SK-N-SH (cell line): ENCODE results near the gene GPR39. TPM values are rescaled to one million over a fixed set of nuclear protein-coding genes. Genes with fewer than 3 reads are reported as not detected.

Experiments
- CTCF ChIA-PET: fragments of 300-600, 350-600 bp; formaldehyde crosslinking; extraction: SDS; loops from one replicate; lab custom pipeline; 2021; lab: Yijun Ruan, JAX
- POLR2A ChIA-PET: fragments of 350-600 bp; sonication (Branson Sonifier 250); formaldehyde crosslinking; extraction: SDS; loops from one replicate; lab custom pipeline; 2020; ENCODE audit warnings: antibody characterized with exemption, inconsistent platforms; lab: Yijun Ruan, JAX
- DNase-seq: peaks from one replicate; pipeline ENCODE4 v3.0.0; 2012
- H2AFZ ChIP-seq: fragments of 200-600 bp; sonication (generic); 2 replicates; pipeline ENCODE4 v1.8.1; 2016; ENCODE audit warnings: antibody characterized with exemption, mild to moderate bottlenecking, low read depth
- H3F3A ChIP-seq: fragments of 200-600 bp; sonication (generic); replicated peaks from 2 replicates; pipeline ENCODE3; 2016; ENCODE audit warnings: antibody characterized with exemption, mild to moderate bottlenecking; ENCODE audit not compliant: insufficient read depth
- H3K27ac ChIP-seq, 2 experiments: fragments of 200-500 bp in 1 of 2; fragments of 200-600 bp in 1 of 2; sonication (Bioruptor generic) in 1 of 2; sonication (generic), shearing (Covaris generic) in 1 of 2; 2 replicates each; pipeline versions ENCODE4 v1.5.1 to v1.6.1; 2014 to 2016; ENCODE audit warnings: low read depth in 2 of 2, inconsistent platforms in 1 of 2, low read length in 1 of 2, mild to moderate bottlenecking in 1 of 2, mixed read lengths in 1 of 2
- H3K27me3 ChIP-seq: fragments of 200-600 bp; sonication (generic), shearing (Covaris generic); 2 replicates; pipeline ENCODE4 v1.6.1; 2016; ENCODE audit warnings: mixed run types; ENCODE audit not compliant: insufficient read depth
- H3K36me3 ChIP-seq, 2 experiments: fragments of 200-500 bp in 1 of 2; fragments of 200-600 bp in 1 of 2; sonication (Bioruptor generic) in 1 of 2; sonication (generic) in 1 of 2; replicated peaks in 1 of 2; 2 replicates each; pipeline versions ENCODE3 to v1.5.1; 2014 to 2016; ENCODE audit warnings: low read length in 1 of 2, mild to moderate bottlenecking in 1 of 2; ENCODE audit not compliant: insufficient read depth in 2 of 2, control insufficient read depth in 1 of 2
- H3K4me1 ChIP-seq, 2 experiments: fragments of 200-500 bp in 1 of 2; fragments of 200-600 bp in 1 of 2; sonication (Bioruptor generic) in 1 of 2; sonication (generic), shearing (Covaris generic) in 1 of 2; 2 replicates each; pipeline versions ENCODE4 v1.5.1 to v1.6.1; 2014 to 2016; ENCODE audit warnings: low read depth in 1 of 2, low read length in 1 of 2, mixed run types in 1 of 2; ENCODE audit not compliant: insufficient read depth in 2 of 2, control insufficient read depth in 1 of 2
- H3K4me2 ChIP-seq: fragments of 200-600 bp; sonication (generic), shearing (Covaris generic); 2 replicates; pipeline ENCODE4 v1.6.1; 2017; ENCODE audit warnings: mixed run types
- H3K4me3 ChIP-seq, 2 experiments: fragments of 200-500 bp in 1 of 2; fragments of 200-600 bp in 1 of 2; sonication (Bioruptor generic) in 1 of 2; sonication (generic), shearing (Covaris generic) in 1 of 2; 2 replicates each; pipeline versions ENCODE4 v1.5.1 to v1.8.1; 2014 to 2016; ENCODE audit warnings: low read depth in 2 of 2, inconsistent platforms in 1 of 2, low read length in 1 of 2, mild to moderate bottlenecking in 1 of 2, mixed read lengths in 1 of 2, moderate library complexity in 1 of 2
- H3K79me2 ChIP-seq: fragments of 200-600 bp; sonication (generic); 2 replicates; pipeline ENCODE4 v1.8.1; 2017; ENCODE audit warnings: mild to moderate bottlenecking; ENCODE audit not compliant: insufficient read depth
- H3K9ac ChIP-seq: fragments of 200-600 bp; sonication (generic); 2 replicates; pipeline ENCODE4 v1.6.1; 2017; ENCODE audit warnings: mixed run types
- H3K9me2 ChIP-seq: fragments of 200-600 bp; sonication (generic); 2 replicates; pipeline ENCODE4 v1.6.1; 2017; ENCODE audit warnings: mixed run types
- H3K9me3 ChIP-seq: fragments of 200-600 bp; sonication (generic); 2 replicates; pipeline ENCODE4 v1.6.1; 2017; ENCODE audit warnings: mixed run types, mild to moderate bottlenecking, moderate library complexity
- H4K20me1 ChIP-seq: fragments of 200-600 bp; sonication (generic); 2 replicates; pipeline ENCODE4 v1.6.1; 2017; ENCODE audit warnings: mild to moderate bottlenecking, mixed run types; ENCODE audit not compliant: insufficient read depth
- CTCF ChIP-seq: fragments of 200-600 bp; sonication (generic); IDR thresholded peaks from 2 replicates; pipeline ENCODE4 v1.6.1; 2017; ENCODE audit warnings: antibody characterized with exemption, mild to moderate bottlenecking, moderate library complexity
- ELF1 ChIP-seq: IDR thresholded peaks from 2 replicates; pipeline ENCODE4 v1.4.0; 2012
- EP300 ChIP-seq, 2 experiments: IDR thresholded peaks; 2 replicates each; pipeline versions ENCODE4 v1.4.0 to v1.6.1; 2012; ENCODE audit warnings: borderline replicate concordance in 1 of 2, low read depth in 1 of 2, low read length in 1 of 2
- FOXJ3 ChIP-seq: sonication (generic); formaldehyde crosslinking; IDR thresholded peaks from 2 replicates; pipeline ENCODE4 v1.5.1; 2020; ENCODE audit warnings: mild to moderate bottlenecking, missing genetic modification reagents
- FOXM1 ChIP-seq: IDR thresholded peaks from 2 replicates; pipeline ENCODE4 v1.4.0; 2012; ENCODE audit warnings: low read depth, mild to moderate bottlenecking
- GABPA ChIP-seq: IDR thresholded peaks from 2 replicates; pipeline ENCODE4 v1.4.0; 2012; ENCODE audit warnings: low read depth, mild to moderate bottlenecking
- GATA2 ChIP-seq: sonication (generic); formaldehyde crosslinking; IDR thresholded peaks from 2 replicates; pipeline ENCODE4 v1.5.0; 2020; ENCODE audit warnings: mild to moderate bottlenecking, missing genetic modification reagents
- MEF2A ChIP-seq: IDR thresholded peaks from 2 replicates; pipeline ENCODE4 v1.4.0; 2012; ENCODE audit warnings: low read depth, borderline replicate concordance
- MXI1 ChIP-seq: IDR thresholded peaks from 2 replicates; pipeline ENCODE4 v1.6.1; 2012; ENCODE audit warnings: mild to moderate bottlenecking, low read depth, low read length, improper control_type of control experiment
- POLR2AphosphoS5 ChIP-seq: IDR thresholded peaks from 2 replicates; pipeline ENCODE4 v1.6.1; 2012; ENCODE audit warnings: low read depth, low read length
- RAD21 ChIP-seq: IDR thresholded peaks from 2 replicates; pipeline ENCODE4 v1.6.1; 2012; ENCODE audit warnings: mild to moderate bottlenecking, low read length
- RFX5 ChIP-seq: IDR thresholded peaks from 2 replicates; pipeline ENCODE4 v1.6.1; 2012; ENCODE audit warnings: mild to moderate bottlenecking, improper control_type of control experiment, low read length
- SMC3 ChIP-seq: IDR thresholded peaks from 2 replicates; pipeline ENCODE4 v1.6.1; 2012; ENCODE audit warnings: low read depth, low read length, improper control_type of control experiment
- TAF1 ChIP-seq: IDR thresholded peaks from 2 replicates; pipeline ENCODE4 v1.6.1; 2012; ENCODE audit warnings: low read depth, mild to moderate bottlenecking, low read length, moderate library complexity, borderline replicate concordance
- TCF12 ChIP-seq: IDR thresholded peaks from 2 replicates; pipeline ENCODE4 v1.4.0; 2012
- TEAD4 ChIP-seq: IDR thresholded peaks from 2 replicates; pipeline ENCODE4 v1.4.0; 2012; ENCODE audit warnings: mild to moderate bottlenecking, borderline replicate concordance; ENCODE audit not compliant: insufficient read depth
- USF2 ChIP-seq: fragments of 150-350 bp; IDR thresholded peaks from 2 replicates; pipeline ENCODE4 v1.6.1; 2017; ENCODE audit warnings: antibody characterized with exemption, low read length, low read depth, borderline replicate concordance
- WGBS: methylation state at CpG from one replicate; pipeline ENCODE4 v1.1.6; 2017; ENCODE audit warnings: low lambda C conversion rate; 5-methylcytosine and 5-hydroxymethylcytosine counted together
- polyA plus RNA-seq, 3 experiments: library from polyadenylated mRNA; depleted of rRNA; stranded (reverse); fragments of >200 nt; gene quantifications; 2 replicates each; pipeline ENCODE4 v1.2.3, GENCODE V29; 2012
- TF ChIP-seq, protein P1 (sequence below): IDR thresholded peaks from 2 replicates; pipeline ENCODE4 v1.4.0; 2012; ENCODE audit warnings: low read depth, borderline replicate concordance
- TF ChIP-seq, protein P2 (sequence below): IDR thresholded peaks from 2 replicates; pipeline ENCODE4 v1.6.1; 2012; ENCODE audit warnings: mild to moderate bottlenecking, low read depth, low read length, moderate library complexity

The GPR39 gene
- polyA plus RNA-seq, 1 of the 3 experiments (the other 2 are of a cell fraction), result 2.3 TPM

GRCh38 chr2:132559326-132559725 is 142.7 kb downstream of the GPR39 start:
- Histone ChIP-seq H3K9me2 (no peaks in the 10 kb centered on the region), H3K4me1 (no peaks in the 10 kb centered on the region), H3K36me3 (no peaks in the 10 kb centered on the region), H3K4me3 (no peak overlapping the region), H4K20me1 (no peaks in the 10 kb centered on the region), H3K79me2 (no peaks in the 10 kb centered on the region), H3K27me3 (no peaks in the 10 kb centered on the region), H3K9ac (no peak overlapping the region), H3F3A (no peaks in the 10 kb centered on the region), H3K27ac (no peak overlapping the region), H3K9me3 (no peaks in the 10 kb centered on the region), H3K4me2 (no peak overlapping the region), H2AFZ (no peak overlapping the region)
- 80% methylated on average over 12 of the region's 12 CpGs for whole genome bisulfite sequencing
- POLR2A ChIA-PET, result no interaction called here
- DNase-seq, result no peak
- TF ChIP-seq FOXM1 (no peak), MEF2A (no peak), EP300 (IDR thresholded peaks at IDR 0.05; ENCODE audit: borderline replicate concordance in 1 of 2, low read depth in 1 of 2, low read length in 1 of 2) (no peak), ELF1 (no peak)
- CTCF ChIA-PET, result interaction anchor here (0.6 to 4.1 kb wide), 3 partner anchors 12 to 611 kb away, joined by 3 to 31 read pairs (median 9); no protein-coding TSS in a partner anchor

DNA sequence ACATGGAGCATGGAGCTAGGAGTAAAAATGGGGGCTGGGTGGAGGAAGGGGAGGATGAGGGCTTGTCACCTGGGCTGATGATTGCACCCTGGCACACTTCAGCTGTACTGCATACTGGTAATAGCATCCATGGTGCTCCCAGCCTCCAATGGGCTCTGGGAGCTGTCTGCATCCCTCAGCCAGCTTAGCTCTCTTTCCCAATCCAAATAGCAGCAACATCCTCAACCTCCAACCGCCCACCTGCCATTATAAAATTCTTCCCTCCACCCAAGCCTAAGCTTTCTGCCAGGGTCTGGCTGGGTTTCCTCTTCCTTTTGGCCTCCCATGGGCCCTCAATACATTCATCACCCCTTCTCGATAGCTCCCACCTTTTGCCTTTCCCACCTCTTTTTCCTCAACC is 143.3 kb downstream of the GPR39 start:
- no peak overlapping the region for H3K4me2 ChIP-seq
- no peaks in the 10 kb centered on the region for H3K9me3 ChIP-seq
- 62% methylated on average over 2 of the region's 2 CpGs for WGBS
- H3K4me1 ChIP-seq, result no peaks in the 10 kb centered on the region
- H3K27ac ChIP-seq, result no peak overlapping the region
- no peak overlapping the region for H2AFZ ChIP-seq
- H3K9me2 ChIP-seq, result no peaks in the 10 kb centered on the region
- CTCF ChIA-PET, result interaction anchor here (0.6 to 1.3 kb wide), 2 partner anchors 12 to 611 kb away, joined by 3 to 9 read pairs; no protein-coding TSS in a partner anchor
- H3K79me2 ChIP-seq, result no peaks in the 10 kb centered on the region
- H3K27me3 ChIP-seq, result no peaks in the 10 kb centered on the region
- H3K4me3 ChIP-seq, result no peak overlapping the region
- no peaks in the 10 kb centered on the region for H3F3A ChIP-seq
- H3K36me3 ChIP-seq, result no peaks in the 10 kb centered on the region
- POLR2A ChIA-PET, result no interaction called here
- no peaks in the 10 kb centered on the region for H4K20me1 ChIP-seq
- DNase-seq, result no peak
- H3K9ac ChIP-seq, result no peak overlapping the region
- TF ChIP-seq RFX5 (no peak), USF2 (no peak), MXI1 (no peak), CTCF (no peak), TEAD4 (no peak), GATA2 (CRISPR knock-in tag) (no peak), EP300 (IDR thresholded peaks at IDR 0.05; ENCODE audit: borderline replicate concordance in 1 of 2, low read depth in 1 of 2, low read length in 1 of 2) (no peak), GABPA (no peak), POLR2AphosphoS5 (no peak), TCF12 (no peak), SMC3 (no peak), RAD21 (no peak), FOXM1 (no peak), FOXJ3 (no peak), TAF1 (no peak)
- TF ChIP-seq, protein P1, sequence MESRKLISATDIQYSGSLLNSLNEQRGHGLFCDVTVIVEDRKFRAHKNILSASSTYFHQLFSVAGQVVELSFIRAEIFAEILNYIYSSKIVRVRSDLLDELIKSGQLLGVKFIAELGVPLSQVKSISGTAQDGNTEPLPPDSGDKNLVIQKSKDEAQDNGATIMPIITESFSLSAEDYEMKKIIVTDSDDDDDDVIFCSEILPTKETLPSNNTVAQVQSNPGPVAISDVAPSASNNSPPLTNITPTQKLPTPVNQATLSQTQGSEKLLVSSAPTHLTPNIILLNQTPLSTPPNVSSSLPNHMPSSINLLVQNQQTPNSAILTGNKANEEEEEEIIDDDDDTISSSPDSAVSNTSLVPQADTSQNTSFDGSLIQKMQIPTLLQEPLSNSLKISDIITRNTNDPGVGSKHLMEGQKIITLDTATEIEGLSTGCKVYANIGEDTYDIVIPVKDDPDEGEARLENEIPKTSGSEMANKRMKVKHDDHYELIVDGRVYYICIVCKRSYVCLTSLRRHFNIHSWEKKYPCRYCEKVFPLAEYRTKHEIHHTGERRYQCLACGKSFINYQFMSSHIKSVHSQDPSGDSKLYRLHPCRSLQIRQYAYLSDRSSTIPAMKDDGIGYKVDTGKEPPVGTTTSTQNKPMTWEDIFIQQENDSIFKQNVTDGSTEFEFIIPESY, result no peak
- TF ChIP-seq, protein P2, sequence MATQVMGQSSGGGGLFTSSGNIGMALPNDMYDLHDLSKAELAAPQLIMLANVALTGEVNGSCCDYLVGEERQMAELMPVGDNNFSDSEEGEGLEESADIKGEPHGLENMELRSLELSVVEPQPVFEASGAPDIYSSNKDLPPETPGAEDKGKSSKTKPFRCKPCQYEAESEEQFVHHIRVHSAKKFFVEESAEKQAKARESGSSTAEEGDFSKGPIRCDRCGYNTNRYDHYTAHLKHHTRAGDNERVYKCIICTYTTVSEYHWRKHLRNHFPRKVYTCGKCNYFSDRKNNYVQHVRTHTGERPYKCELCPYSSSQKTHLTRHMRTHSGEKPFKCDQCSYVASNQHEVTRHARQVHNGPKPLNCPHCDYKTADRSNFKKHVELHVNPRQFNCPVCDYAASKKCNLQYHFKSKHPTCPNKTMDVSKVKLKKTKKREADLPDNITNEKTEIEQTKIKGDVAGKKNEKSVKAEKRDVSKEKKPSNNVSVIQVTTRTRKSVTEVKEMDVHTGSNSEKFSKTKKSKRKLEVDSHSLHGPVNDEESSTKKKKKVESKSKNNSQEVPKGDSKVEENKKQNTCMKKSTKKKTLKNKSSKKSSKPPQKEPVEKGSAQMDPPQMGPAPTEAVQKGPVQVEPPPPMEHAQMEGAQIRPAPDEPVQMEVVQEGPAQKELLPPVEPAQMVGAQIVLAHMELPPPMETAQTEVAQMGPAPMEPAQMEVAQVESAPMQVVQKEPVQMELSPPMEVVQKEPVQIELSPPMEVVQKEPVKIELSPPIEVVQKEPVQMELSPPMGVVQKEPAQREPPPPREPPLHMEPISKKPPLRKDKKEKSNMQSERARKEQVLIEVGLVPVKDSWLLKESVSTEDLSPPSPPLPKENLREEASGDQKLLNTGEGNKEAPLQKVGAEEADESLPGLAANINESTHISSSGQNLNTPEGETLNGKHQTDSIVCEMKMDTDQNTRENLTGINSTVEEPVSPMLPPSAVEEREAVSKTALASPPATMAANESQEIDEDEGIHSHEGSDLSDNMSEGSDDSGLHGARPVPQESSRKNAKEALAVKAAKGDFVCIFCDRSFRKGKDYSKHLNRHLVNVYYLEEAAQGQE, result no peak
